GM21360 (cell line): ENCODE measurements around the gene PHKB.

Experiments
- ATAC-seq: cut with Tn5 transposase; IDR thresholded peaks from one replicate; pipeline ENCODE4 v1.9.1; 2021; ENCODE audit warnings: mild to moderate bottlenecking, moderate library complexity; ENCODE audit not compliant: unreplicated experiment

Gene PHKB

DNA sequence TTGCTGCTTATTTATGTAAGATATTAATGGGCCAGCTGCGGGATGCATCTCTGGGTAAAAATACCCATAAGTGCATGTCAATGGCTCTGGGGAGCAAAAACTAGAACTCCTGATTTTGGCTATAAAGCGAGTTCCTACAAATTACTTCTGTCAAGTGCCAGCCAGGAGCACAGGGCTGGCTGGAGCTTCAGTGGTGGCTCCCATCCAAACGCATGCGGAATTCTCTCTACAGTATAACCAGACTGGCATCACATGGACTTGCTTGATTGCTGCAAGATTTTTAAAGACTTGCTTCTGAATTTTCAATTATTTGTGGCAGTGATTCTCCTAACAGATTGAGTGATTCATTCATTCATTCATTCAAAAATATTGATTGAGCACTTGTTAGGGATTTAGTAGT is 260.9 kb downstream of the PHKB start:
- ATAC-seq = no peak

DNA sequence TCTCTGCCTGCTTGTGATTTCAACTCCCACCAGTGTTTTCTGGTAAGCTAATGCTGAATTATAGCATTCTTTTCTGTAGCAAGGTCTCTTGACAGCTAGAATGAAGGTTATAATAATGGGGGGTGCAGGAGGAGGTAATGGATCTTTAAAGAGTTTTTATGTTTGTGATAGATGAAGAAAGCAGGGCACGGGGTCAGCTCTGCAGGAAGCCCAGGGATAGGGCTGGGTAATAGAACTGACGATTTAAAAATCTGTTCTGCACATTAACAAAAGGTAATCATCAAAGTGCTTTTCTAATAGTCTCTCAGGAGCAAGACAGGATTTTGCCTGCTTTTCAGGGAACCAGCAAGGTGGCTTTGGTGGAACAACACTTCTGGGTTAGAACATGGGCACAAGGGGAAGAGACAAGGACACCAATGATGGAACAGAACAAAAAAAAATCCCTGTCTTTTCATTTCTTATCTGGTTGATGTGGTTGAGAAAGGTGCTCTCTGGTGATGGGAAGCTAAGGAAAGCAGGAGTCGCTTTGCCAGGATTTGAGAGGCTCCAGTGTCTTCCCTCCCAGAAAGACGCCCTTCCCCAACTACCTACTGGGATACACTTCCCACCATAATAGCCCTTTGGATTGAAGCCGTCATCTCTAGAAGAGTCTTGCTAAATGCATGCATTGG is 263.1 kb downstream of the PHKB start:
- no peak for ATAC-seq

DNA sequence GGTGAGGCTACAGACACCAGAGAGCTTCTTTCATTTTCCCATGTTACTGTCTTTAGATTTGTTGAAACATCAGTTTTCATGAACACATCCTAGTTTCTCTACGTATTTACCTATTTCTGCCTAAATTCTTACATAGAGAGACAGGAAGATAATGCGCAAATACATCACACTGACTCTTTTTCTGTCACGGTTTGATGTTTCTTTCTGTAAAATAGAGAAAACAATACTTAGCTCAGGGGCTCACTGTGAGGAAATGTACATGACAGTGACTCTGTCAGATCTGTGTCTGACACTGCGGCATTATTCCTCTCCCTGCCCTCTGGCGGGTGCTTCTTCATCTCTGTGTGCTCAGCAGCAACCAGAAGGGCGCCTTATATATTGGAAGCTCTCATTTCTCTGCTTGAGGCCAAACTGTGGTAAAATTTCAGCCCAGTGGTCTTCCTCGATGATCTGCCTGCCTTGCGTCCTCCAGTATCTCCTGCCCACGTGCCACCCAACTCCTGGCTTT is 264.1 kb downstream of the PHKB start:
- no peak for ATAC-seq

DNA sequence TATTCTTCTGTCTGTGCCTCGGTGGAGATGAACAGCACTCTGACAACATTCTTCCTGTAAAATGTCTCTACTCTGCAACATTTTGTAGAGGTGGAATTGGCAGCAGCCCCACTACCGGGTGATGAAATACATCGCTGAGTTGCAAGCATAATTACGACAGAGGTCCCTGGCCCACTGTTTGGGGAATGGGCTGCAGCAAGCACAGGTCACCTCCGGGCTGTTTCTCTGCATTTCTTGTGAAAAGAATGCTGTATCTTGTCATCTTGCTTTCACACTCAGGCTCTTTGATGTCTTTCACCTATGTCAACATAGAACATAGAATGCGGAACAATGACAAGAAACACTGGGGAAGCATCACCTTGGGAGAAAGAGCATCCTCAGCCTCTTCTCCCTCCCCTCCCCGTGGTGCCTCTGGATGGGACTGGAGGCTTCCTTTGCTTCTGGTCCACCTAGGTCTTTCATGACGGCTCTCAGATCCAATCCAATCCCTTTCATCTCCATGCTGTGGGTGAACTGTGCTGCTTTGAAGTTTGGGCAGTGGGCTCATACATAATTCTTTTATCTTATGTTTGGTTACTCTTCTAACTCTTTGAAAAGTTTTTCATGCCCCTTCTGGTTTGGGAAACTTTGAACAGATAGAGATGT is 265.0 kb downstream of the PHKB start:
- ATAC-seq = no peak

DNA sequence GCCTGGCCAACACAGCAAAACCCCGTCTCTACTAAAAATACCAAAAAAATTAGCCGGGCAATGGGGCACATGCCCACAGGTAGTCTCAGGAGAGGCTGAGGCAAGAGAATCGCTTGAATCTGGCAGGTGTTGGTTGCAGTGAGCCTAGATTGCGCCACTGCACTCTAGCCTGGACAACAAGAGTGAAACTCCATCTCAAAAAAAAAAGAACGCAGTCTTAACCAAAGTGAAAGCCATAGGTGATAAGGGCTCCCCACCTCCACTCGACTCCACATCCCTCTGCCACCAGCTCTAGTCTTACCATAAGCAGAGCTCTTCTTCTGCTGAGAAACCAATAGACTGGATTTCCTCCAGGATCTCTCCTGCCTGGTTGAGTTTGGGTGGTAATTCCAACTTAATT is 266.0 kb downstream of the PHKB start:
- ATAC-seq = no peak

DNA sequence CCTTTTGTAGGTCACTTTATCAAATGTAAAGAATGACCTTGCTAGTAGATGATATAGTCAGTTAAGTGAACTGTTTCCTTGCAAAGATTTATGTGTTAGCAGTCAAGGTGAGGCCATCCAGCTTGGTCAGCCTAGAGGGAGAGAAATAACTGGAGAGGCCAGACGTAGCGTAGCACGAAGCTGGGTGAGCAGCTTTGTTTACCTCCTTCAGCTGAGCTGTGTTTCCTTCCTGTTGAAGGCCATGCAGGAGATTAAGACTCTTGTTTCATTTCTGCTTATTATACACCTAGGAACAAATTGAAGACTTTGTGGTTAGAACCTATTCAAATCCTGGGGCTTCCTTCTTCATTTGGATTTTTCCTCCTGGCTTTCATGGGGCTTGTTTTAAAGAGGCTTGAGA is 267.1 kb downstream of the PHKB start:
- no peak for ATAC-seq

DNA sequence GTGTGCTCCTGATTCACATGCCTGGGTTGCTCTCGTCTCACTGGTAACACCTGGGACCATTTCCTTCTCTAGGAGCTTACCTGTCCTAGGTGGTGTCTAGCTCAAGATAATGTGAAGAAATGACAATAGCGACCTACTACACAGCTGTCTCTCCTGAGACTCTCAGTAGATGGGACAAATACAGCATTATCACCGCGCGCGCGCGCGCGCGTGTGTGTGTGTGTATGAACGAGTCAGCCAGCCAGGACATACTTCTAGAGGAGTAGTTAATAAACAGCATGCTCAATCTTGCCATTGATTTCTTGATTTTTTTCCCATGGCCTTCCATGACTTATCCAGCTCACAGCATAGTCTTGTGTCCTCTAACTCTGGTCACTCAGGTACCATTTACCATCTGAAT is 268.6 kb downstream of the PHKB start:
- no peak for ATAC-seq

DNA sequence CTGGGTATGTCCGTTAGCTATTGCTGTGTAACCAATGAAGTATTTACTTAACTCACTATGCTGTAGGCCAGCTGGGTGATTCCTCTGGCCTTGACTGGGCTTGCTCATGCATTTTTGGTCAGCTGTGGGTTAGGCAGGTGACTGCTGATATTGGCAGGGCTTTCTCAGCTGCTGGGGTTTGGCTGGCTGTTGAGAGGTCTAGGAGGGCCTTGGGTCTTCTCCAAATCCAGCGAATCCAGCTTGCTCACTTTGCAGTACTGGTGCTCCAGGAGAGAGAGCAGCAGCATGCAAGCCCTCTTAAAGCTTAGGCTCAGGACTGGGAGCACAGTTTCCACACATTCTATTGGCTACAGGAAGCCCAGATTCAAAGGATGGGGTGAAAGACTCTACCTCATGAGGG is 270.1 kb downstream of the PHKB start:
- ATAC-seq = no peak

DNA sequence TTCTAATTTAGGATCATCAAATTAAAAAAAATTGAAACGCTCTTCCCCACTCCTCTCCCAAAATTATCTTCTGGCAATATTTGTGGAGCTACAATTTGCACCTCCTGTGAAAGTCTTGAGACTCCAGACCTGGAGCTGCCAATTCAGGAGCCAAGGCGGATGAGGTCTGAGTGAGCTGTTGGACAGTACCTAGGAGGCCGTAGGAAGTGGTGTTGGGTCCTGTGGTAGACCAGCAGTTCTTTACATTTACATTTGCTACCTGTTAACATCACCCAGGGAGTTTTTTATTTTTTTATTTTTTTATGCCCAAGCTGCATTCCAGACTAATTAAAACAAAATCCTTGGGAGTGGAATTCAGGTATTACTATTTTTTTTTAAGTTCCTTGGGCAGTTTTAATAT is 271.0 kb downstream of the PHKB start:
- no peak for ATAC-seq

DNA sequence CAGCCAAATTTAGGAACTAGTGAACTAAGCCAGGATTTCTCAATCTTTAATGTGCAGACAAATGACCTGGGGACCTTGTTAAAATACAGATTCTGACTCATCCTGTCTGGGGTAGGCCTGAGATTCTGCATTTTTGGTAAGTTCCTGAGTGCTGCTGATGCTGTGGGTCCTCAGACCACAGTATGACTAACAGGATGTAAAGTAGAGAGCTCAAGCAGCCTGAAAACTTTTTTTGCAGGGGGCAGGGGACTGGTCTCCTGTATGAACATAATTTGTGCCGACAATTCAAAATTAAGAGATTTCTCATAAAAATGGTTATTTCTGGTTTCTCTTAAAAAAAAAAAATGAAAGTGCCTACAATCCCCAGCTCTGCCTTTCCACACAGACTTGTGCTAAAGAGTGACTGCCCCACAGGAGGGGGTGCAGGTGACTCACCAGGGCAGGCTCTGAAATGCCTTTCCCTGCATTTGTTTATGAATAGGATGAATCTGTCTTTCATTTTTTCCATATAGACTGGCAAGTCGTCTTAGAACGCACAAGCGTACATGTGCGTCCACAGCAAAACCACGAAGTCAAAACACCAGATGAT is 271.5 kb downstream of the PHKB start:
- no peak for ATAC-seq

DNA sequence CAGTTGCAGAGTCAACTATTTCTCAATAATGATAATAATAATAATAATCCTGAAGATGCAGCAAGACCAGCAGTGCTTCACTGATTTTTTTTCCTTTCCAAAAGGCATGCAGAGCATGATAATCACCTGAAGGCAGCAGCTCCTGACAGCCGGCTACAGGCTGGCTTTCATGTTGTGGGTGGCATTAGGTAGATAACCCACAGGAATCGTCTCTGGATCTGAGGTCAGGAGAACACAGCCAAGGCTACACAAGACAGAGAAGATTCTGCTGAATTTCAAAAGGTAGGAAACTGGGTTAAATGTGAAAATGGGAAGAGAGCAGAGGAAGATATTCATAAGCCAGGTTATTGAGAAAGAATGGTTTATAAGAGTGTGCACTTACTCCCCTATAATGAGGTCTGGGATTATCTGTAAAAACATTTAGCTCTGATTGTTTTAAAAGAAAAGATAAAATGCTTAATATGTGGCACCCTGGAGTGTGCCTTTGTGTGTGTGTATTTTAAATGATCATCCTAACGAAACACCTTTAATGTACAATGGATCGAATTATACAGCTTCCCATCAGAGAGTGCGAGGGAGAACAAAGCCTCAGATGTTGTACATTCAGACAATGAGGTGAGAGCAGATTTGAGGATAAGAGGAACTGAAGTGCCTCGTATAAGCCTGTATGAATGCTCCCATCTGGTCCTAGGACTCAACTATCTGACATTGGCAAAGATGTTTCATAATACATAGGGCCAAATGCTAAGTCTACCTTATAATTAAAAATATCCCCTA is 273.1 kb downstream of the PHKB start:
- no peak for ATAC-seq

DNA sequence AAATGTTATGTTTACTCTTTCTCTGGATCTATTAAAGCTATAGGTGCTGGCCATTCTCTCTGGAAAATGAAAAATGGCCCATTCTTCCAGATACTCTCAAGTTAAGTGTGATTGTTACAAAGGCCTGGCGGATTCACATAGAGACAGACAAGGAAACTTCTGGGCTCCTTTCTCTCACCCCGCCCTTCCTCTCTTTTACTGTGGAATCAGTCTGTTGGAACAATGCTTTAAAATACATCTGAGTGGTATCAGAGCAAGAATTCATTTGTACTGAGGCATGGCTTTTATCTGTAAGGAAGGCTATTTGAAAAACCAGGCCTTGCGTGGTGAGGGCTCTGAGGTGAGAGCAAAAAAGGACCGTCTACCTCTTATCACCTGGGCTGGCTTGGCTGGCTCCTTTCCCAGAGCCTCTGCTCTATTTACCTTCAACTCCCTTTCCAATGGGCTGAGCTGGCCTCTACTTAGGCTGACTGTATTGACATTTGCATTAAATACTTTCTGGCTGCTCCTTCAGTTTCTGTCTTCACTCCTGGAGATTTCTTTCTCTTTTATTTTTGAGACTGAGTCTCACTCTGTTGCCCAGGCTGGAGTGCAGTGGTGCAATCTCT is 274.0 kb downstream of the PHKB start:
- no peak for ATAC-seq

DNA sequence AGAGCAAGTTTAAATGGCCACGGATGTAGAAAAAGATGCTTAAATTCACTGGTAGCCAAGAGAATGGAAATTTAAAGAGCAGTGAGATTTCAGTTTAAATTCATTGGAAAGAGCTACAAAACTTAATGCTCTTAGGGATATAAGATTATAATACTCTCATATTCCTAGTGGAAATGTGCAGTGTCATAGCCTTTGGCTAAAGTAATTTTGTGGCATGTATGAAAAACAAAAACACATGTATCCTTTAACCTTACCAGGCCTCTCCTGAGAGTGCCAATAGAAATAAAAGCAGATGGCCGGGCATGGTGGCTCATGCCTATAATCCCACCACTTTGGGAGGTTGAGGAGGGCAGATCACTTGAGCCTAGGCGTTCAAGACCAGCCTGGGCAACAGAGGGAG is 289.2 kb downstream of the PHKB start:
- ATAC-seq = no peak
